Hypothalamus (tissue), 51 donors: Measurements from ENCODE around the gene CFAP251.
"Not testable (repeated sequence)": the region's sequence is repeated elsewhere in the genome, so short reads cannot be mapped to it uniquely, and the experiment has no call there.

Experiments
- DNase-seq, 51 donors: peaks; one replicate each; lab custom pipeline; 2025; lab: John Stamatoyannopoulos, UW

CFAP251 gene

DNA sequence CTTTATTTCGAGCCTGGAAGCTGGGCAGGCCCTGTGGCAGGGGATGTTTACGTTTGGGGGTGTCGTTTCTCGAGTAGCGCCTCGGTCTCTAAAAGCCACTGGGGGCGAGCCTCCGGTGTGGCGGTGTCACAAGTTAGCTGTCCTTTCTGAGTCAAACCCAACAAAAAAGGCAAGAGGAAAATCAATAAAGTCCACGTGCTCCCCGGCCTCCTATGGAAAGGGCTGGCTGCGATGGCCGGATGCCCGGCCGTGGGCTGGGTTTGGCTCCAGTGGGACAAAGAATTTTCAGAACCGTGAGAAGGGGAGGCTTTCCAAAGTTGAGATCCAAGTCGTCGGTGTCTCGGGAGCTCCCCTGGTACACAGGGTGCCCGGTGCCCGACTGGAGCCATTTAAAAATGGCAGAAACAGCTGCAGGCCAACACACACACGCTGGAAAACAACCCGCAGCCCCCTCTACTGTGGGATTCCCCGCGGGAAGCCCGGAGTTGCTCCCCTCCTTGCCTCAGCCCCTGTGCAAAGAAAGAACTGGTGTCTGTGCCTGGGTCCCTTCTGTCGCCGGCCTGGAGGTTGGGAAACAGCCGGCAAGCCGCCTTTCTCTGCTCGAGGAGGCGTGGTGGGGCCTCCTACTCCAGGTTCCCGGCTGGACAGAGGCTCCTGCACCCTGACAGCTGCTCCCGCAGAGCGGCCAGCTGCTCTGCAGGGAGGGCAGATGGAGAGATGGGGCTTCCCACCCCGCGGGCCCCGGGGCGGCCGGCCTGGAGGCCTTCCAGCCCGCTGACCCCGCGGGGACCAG lies 105.1 kb downstream of the CFAP251 start:
- DNase-seq = peak in 50 of 51 donors; percentile 15 to 81 (median 60)

- DNase-seq = no peak
Observed at GRCh38 chr12:122024132-122024785, 105.9 kb downstream of the CFAP251 start.

DNA sequence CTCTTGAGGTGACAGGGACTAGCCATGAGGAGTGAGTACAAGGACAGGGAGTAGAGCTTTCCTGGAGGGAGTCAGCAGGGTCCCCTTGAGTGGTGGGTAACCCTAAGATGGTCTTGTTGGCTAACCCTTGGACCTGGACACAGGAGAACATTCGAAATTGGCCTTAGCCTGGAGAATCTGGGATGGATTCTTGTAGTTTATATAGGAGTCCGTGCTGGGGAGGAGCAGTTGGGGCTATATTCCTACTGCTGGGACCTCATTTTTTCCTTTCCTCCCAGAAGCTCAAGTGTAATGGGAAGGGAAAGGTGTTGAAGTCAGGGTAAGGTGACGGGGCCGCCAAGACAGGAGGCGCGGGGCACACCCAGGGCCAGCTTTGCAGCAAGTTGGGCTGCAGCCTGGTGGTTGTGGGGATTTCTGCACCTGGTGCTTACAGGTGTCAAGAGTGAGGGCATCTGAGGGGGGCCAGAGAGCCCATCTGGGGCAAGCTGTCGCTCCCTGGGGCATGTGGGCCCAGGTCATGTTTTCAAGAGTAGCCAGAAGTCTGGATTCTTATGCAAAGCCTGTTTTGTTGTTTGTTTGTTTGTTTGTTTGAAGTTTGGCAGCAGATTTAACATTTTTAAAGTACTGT lies 108.4 kb downstream of the CFAP251 start:
- no peak for DNase-seq

DNA sequence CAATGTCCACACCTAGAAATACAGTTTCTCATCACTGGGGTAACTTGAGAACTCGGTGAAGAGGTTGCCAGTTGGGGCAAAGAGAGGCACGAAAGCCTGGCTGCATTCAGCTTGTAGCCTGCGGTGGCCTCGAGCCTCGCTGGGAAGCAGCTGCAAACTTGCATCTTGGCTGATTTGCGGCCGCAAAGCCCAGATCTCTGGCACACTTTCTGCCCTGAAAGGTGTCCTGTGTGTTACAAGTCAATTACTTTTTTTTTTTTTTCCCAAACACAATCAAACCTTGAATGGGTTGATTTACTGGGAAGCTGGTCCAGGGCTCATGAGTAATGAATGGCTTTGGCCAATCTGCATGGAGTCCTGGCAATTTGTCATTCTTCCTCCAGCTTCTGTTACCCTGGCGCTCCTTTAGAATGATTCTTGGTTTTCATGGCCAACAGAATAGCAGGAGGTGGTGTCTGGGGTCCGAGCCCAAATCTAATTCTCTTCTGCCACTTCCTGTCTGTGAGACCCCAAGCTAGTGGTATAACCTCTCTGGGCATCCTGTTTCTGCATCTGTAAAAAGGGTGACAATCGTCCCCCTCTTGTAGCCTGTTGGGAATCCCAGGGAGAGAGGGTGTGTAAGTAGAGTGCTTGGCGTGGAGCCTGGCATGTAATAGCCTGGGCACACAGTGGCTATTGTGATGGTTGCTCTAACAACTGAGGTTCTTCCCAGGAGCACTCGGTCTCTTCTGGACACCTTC lies 109.9 kb downstream of the CFAP251 start:
- peak in 26 of 51 donors; percentile 3 to 67 (median 26) for DNase-seq

DNA sequence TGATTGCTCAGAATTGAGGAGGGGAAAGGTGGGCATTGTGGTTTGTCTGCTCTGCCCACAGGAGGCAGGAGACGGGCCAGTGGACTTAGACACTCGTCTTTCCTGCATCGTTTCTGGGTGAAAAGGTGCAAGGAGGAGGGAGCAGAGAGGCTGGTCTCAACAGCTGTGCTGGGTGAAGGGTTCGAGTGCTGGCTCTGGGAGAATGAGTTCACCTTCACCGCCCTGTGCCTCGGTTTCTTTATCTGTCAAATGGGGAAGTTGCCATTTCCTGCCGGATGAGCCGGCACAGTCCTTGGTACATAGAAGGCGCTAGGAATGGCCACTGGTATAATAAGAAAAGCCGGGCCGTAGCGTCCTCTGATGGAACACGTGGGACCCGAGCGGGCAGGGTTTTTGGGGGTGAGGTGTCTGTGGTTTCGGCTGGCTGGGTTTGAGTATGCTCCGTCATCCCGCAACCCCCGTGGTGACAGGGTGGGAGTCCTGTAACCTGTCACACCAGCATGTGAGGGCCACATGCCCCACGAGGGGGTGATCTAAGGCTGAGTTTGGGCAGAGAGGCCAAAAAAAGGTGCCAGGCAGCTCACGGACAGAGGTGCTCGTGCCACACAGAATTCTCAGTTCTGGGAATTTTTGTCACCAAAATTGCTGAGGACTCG lies 110.6 kb downstream of the CFAP251 start:
- no peak for DNase-seq

DNA sequence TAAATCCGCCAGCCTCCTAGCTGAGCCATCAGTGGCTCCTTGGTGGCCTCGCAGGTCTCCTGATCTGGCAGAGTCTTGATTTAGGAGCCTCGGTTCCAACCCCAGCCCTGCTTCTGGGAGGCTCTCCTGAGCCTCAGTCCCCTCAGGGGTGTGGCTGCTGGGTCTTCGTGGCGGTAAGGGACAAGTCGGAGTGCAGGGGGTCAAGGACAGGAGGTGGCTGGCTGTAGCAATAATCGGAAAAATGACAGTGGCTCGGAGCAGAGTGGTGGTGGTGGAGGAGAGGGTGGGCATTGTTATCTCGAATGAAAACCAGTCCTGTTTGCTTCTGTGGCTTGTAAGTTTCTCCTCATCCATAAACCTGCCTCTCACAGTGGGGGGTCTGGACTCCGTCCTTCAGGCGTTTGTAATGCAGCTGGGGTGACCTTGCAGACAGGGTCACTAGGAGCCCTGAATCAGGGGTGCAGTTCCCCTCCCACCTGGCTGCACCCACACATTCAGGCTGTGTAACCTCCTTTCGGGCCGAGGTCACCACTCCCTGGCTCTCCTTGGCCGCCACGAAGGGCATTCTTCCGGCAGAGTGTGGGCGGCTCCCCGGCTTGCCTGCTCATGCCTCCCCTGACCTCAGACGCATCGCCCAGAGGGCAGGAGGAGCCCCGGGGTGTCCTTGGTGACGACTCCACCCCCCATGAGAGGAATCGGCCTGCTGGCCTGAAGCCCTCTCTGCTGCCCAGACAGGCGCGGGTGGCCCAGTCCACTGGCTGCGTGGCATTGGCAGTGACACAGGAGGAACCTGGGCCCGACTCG lies 111.4 kb downstream of the CFAP251 start:
- no peak for DNase-seq

DNA sequence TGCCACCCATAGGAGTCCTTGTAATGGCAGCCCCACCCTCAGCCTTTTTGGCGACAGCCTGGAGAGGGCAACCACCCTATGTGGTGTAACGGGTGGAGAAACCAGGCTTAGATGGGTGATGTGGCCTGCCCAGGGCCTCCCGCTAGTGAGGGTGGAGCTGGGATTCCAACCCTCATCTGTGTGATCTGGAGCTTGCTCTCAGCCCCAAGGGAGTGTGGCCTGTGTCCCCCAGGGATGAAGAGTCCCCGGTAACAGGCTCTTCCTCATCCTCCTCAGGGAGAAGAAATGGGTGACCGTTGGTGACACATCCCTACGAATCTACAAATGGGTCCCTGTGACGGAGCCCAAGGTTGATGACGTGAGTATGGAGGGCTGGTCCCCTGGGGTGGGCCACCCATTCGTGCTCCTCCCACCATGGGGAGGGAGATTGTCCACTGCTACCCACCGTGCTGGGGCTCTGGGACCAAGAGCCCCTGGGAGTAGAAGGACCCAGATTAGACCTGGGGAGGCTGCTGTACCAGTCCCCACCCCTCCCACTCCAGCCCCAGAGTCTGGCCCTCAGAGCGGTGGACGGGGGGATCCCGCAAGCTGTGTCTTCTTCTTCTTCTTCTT lies 112.1 kb downstream of the CFAP251 start:
- DNase-seq = no peak

DNA sequence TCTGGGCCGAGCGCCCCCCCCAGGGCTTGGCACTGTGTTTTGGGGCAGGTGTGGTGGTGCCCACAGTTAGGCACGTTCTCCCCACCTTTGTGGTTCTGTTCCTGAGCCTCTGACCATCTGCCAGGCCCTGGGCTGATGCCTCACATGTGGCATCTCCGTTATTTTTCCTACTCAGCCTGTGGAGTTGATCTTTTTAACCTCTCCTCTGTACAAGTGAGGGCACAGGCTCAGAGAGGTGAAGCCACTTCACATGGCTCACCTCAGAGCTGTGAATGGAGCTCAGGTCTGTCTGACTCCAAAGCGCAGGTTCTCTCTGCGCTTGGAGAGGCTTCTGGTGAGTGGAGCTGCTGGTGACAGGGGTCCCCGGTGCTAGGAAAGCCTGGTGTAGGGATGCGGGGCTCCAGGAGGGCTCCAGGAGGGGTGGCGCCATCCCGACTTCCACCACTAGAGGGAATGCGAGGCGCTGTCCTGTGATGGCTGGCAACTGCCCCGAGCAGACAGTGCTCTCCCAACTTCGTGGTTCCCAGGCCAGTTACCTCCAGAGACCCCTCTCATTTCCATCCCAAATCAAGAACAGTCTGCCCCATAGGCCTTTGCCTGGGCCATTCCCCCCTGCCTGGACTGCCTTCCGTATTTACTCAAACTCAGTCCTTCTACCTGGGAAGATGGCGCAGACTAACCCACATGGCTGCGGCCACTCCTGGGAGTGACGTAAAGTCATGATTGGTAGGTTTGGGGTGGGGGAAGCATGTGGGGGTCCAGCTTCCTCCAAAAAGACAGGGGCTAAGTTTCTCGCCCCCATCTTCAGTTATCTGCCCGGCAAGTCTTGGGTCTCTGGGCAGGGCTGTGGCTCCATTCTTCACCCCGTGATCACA lies 113.2 kb downstream of the CFAP251 start:
- DNase-seq = peak in 15 of 51 donors; percentile 1 to 44 (median 13)

DNA sequence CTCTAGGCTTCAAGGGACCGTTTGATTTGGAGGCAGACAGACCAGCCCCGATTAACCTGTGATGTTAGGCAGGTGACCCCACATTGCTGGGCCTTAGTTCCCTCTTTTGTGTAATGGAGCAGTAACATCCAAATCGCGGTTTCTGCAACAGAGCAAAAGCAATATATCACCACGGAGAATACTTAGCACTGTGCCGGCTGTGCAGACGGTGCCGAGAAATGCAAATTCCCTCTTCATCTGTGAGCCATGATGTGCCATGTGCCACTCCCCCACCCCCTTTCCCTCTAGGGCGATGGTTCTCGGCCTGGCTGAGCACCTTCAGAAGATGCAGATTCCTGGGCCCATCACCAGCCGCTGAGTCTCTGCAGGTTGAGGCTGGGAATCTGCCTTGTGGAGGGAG lies 114.2 kb downstream of the CFAP251 start:
- no peak for DNase-seq

DNA sequence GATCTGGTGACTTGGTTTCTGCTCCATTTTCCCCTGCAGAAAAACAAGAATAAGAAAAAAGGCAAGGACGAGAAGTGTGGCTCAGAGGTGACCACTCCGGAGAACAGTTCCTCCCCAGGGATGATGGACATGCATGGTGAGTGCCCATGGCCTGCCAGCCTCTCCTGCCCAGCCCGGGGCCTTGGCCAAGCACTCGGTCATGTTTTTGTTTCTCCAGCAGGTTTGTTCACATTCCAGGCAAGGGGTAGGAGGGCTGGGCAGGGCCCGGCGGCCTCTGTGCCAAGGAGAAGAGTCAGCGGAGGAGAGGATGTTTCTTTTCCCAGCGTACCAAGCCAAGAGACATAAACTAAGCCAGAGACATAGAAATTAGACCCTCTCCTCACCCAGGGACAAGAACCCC lies 116.9 kb downstream of the CFAP251 start:
- peak in 6 of 51 donors; percentile 3 to 36 (median 19) for DNase-seq

GRCh38 chr12:122036153-122036552 lies 117.8 kb downstream of the CFAP251 start:
- no peak for DNase-seq

GRCh38 chr12:122040579-122041386 lies 122.4 kb downstream of the CFAP251 start:
- no peak for DNase-seq

DNA sequence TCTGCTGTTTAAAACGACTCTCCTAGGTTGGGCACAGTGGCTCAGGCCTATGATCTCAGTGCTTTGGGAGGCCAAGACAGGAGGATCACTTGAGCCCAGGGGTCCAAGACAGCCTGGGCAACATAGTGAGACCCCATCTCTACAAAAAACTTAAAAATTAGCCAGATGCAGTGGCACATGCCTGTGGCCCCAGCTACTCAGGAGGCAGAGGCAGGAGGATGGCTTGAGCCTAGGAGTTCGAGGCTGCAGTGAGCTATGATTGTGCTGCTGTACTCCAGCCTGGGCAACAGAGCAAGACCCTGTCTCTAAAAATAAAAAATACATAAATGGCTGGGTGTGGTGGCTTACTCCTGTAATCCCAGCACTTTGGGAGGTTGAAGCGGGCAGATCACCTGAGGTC lies 123.1 kb downstream of the CFAP251 start:
- not testable (repeated sequence) for DNase-seq

DNA sequence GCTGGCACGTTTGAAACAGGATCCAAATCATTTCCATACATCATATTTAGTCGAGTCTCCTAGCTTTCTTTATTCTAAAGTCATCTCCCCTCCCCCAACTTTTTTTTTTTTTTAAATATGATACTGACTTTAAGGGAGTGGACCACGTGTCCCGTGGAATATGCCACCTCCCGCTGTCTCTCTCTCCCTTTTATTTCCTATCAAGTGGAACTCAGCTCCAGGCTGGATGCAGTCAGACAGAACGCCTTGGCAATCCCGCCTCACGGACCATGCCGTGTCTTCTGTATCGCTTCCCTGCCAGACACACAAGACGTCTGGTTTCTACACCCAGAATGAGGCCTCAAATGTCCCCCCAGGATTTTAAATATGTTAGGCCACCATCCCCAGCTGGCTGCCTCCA lies 124.5 kb downstream of the CFAP251 start:
- DNase-seq = no peak

- DNase-seq = no peak
Observed at GRCh38 chr12:122043476-122043875, 125.1 kb downstream of the CFAP251 start.

DNA sequence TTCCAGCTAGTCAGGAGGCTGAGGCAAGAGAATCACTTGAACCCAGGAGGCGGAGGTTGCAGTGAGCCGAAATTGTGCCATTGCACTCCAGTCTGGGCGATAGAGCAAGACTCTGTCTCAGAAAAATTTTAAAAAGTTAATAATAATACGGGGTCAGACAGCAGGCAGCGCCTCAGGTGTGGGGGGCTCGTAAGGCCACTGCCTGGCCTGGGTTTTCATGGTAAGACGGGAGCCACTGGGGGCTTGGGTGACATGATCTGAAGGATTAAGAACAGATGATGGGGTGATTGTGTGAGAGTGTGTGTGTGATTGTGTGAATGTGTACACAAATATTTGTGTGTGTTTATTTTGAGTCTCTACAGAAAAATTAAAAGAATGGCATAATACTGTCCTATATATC lies 126.9 kb downstream of the CFAP251 start:
- DNase-seq = no peak

DNA sequence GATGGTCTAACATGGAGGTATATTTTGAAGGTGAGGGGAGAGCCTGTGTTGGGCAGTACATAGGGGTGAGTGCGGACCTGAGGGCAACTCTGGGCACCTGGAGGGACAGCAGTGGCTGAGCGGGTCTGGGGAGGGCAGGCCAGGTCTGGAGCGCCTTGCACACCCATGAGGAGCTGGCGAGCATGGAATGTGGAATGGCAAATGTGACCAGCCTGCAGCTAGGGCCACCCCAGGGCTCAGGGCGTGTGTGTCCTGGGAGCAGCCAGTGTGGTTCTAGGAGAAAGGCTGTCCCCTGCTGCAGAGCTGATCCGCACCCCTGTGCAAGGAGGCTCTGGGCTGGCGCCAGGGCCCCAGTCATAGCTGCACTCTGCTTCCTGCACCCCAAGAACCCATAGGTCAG lies 127.8 kb downstream of the CFAP251 start:
- DNase-seq = no peak
